ENCODE data around the gene CARS2. TPM values are rescaled to one million over a fixed set of nuclear protein-coding genes. Genes with fewer than 3 reads are reported as not detected.

Gene CARS2
- total RNA-seq, 1 donor from 2014 or later = 45.2 TPM

- FAIRE-seq = peak; percentile 83
Observed at GRCh38 chr13:110593430-110594130, 112.3 kb downstream of the CARS2 start.

GRCh38 chr13:110592665-110593064 lies 113.3 kb downstream of the CARS2 start:
- DNase-seq (ENCODE audit: low spot score in 2 of 2) (no peak), FAIRE-seq (no peak)

More at GRCh38 chr13:110593430-110594130, 112.3 kb downstream of the CARS2 start:
- DNase-seq (ENCODE audit: low spot score in 2 of 2) = peak; percentile 47 to 62

Other genes with a start within 250 kb of the CARS2 start
- gene RAB20, start 144.4 kb downstream of the CARS2 start, total RNA-seq = 2.0 TPM
- gene NAXD, start 90.6 kb downstream of the CARS2 start, total RNA-seq = 25.3 TPM
- 22.4 TPM for gene ING1, start 7.6 kb upstream of the CARS2 start, total RNA-seq
- 118 TPM for gene ANKRD10, start 209.0 kb upstream of the CARS2 start, total RNA-seq

All from frontal cortex (tissue), 4 donors.